Peyer's patch (tissue), 4 donors: Measurements from ENCODE around the gene TCEANC. TPM values are rescaled to one million over a fixed set of nuclear protein-coding genes. Genes with fewer than 3 reads are reported as not detected.

Experiments used
- DNase-seq, 3 donors: peaks; one replicate each; pipeline ENCODE4 v3.0.0-alpha.2; 2017 to 2019
- H3K27ac ChIP-seq, 4 donors: fragments of 200-600 bp; sonication (generic); one replicate each; pipeline ENCODE4 v1.5.1; 2016 to 2019
- H3K27me3 ChIP-seq, 2 donors: fragments of 200-600 bp; sonication (generic); one replicate each; pipeline ENCODE4 v1.5.1; 2019
- H3K36me3 ChIP-seq, 3 donors: fragments of 200-600 bp; sonication (generic); one replicate each; pipeline ENCODE4 v1.5.1; 2016 to 2019
- H3K4me1 ChIP-seq, 4 donors: fragments of 200-600 bp; sonication (generic); one replicate each; pipeline ENCODE4 v1.5.1; 2016 to 2019
- H3K4me3 ChIP-seq, 4 donors: fragments of 200-600 bp; sonication (generic); 1 replicate in 3 of 4; 2 replicates in 1 of 4; pipeline ENCODE4 v1.5.1; 2016 to 2019; ENCODE audit warnings: mild to moderate bottlenecking in 1 of 4
- H3K9me3 ChIP-seq, 4 donors: fragments of 200-600 bp; sonication (generic); one replicate each; pipeline ENCODE4 v1.5.1; 2016 to 2019; ENCODE audit warnings: mild to moderate bottlenecking in 1 of 4
- POLR2A ChIP-seq, 2 donors: fragments of 450-650 bp; IDR thresholded peaks; one replicate each; pipeline ENCODE4 v1.5.1; 2017; ENCODE audit warnings: antibody characterized with exemption in 2 of 2, mild to moderate bottlenecking in 2 of 2, moderate library complexity in 2 of 2
- total RNA-seq, 4 donors: library from RNA; depleted of rRNA; stranded (reverse); fragments of >200 nt; gene quantifications; one replicate each; pipeline ENCODE4 v1.1.0, GENCODE V29; 2016
- TF ChIP-seq, protein P1 (sequence below), 6 experiments: fragments of 450-650 bp in 4 of 6; fragments of 200-600 bp in 2 of 6; sonication (generic) in 1 of 6; IDR thresholded peaks; one replicate each; pipeline ENCODE4 v1.5.1; 2017 to 2019; ENCODE audit warnings: antibody characterized with exemption in 6 of 6, mild to moderate bottlenecking in 3 of 6, moderate library complexity in 1 of 6

TCEANC gene
- total RNA-seq, 4 donors from 2014 or later: 2.8 to 9.1 (median 5.8) TPM

GRCh38 chrX:13698432-13698831, 45.5 kb downstream of the TCEANC start:
- H3K27ac ChIP-seq: peak overlapping the region in 2 of 4 donors; percentile 17 to 39
- no peaks in the 10 kb centered on the region for H3K27me3 ChIP-seq
- no peak for DNase-seq
- H3K9me3 ChIP-seq: no peaks in the 10 kb centered on the region
- no peak for TF ChIP-seq POLR2A (IDR thresholded peaks at IDR 0.05)
- TF ChIP-seq, protein P1, sequence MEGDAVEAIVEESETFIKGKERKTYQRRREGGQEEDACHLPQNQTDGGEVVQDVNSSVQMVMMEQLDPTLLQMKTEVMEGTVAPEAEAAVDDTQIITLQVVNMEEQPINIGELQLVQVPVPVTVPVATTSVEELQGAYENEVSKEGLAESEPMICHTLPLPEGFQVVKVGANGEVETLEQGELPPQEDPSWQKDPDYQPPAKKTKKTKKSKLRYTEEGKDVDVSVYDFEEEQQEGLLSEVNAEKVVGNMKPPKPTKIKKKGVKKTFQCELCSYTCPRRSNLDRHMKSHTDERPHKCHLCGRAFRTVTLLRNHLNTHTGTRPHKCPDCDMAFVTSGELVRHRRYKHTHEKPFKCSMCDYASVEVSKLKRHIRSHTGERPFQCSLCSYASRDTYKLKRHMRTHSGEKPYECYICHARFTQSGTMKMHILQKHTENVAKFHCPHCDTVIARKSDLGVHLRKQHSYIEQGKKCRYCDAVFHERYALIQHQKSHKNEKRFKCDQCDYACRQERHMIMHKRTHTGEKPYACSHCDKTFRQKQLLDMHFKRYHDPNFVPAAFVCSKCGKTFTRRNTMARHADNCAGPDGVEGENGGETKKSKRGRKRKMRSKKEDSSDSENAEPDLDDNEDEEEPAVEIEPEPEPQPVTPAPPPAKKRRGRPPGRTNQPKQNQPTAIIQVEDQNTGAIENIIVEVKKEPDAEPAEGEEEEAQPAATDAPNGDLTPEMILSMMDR (IDR thresholded peaks at IDR 0.05): no peak
- H3K4me1 ChIP-seq: peaks cover 0 to 29% (median 5%) of the 10 kb centered on the region in 4 donors
- H3K36me3 ChIP-seq: no peaks in the 10 kb centered on the region
- H3K4me3 ChIP-seq: no peak overlapping the region

DNA sequence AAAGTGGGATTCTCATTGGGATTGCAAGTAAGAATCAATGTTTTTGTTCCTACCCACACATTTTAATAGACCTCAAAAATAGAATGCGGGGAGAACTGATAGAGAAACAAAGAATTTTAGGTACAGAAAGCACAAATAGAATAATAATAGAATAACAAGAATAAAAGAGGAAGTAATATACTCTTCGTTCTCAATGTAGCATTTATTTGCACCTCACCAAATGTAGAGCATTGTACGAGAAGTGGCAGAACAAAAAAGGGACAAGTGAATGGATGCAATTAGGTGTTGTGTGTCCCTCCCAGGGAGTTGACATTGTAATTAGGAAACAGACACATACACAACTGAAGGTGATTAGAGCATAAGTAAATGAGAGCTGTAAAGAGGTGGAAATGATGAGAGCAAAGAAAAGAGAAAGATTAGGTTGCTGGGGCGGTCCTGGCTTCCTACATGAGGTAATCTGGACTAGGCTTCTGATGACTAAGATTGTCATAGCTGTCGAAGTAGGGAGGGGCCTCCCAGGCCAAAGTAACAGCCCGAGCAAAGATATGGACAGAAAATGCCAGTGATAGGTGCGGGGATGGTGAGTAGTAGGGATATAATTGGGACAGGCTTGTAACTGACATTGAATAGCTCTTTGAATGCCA, 46.4 kb downstream of the TCEANC start:
- peak in 2 of 3 donors; percentile 46 to 72 for DNase-seq
- Histone ChIP-seq H3K9me3 (no peaks in the 10 kb centered on the region), H3K4me3 (no peak overlapping the region), H3K27me3 (no peaks in the 10 kb centered on the region), H3K4me1 (peaks cover 0 to 27% (median 1%) of the 10 kb centered on the region in 4 donors), H3K27ac (peak overlapping the region in 3 of 4 donors; percentile 17 to 39 (median 25)), H3K36me3 (no peaks in the 10 kb centered on the region)
- TF ChIP-seq, protein P1 (IDR thresholded peaks at IDR 0.05): no peak
- TF ChIP-seq POLR2A (IDR thresholded peaks at IDR 0.05): no peak

- no peak overlapping the region for H3K4me3 ChIP-seq
- no peaks in the 10 kb centered on the region for H3K27me3 ChIP-seq
- H3K4me1 ChIP-seq: peaks cover 0 to 16% (median 0%) of the 10 kb centered on the region in 4 donors
- no peaks in the 10 kb centered on the region for H3K9me3 ChIP-seq
- no peak for DNase-seq
- no peaks in the 10 kb centered on the region for H3K36me3 ChIP-seq
- TF ChIP-seq, protein P1 (IDR thresholded peaks at IDR 0.05): no peak
- H3K27ac ChIP-seq: no peak overlapping the region
These were observed 47.4 kb downstream of the TCEANC start for GRCh38 chrX:13700380-13700779.

GRCh38 chrX:13702111-13702789, 49.3 kb downstream of the TCEANC start:
- Histone ChIP-seq H3K27me3 (no peaks in the 10 kb centered on the region), H3K9me3 (no peaks in the 10 kb centered on the region), H3K4me3 (no peak overlapping the region), H3K36me3 (no peaks in the 10 kb centered on the region), H3K27ac (no peak overlapping the region), H3K4me1 (peaks cover 0 to 15% (median 0%) of the 10 kb centered on the region in 4 donors)
- DNase-seq: no peak
- TF ChIP-seq, protein P1 (IDR thresholded peaks at IDR 0.05): no peak
- no peak for TF ChIP-seq POLR2A (IDR thresholded peaks at IDR 0.05)

GRCh38 chrX:13703135-13703534, 50.2 kb downstream of the TCEANC start:
- no peak for DNase-seq
- Histone ChIP-seq H3K27me3 (no peaks in the 10 kb centered on the region), H3K4me3 (no peak overlapping the region), H3K27ac (no peak overlapping the region), H3K9me3 (no peaks in the 10 kb centered on the region), H3K36me3 (no peaks in the 10 kb centered on the region), H3K4me1 (peaks cover 0 to 15% (median 0%) of the 10 kb centered on the region in 4 donors)
- TF ChIP-seq, protein P1 (IDR thresholded peaks at IDR 0.05): no peak
- no peak for TF ChIP-seq POLR2A (IDR thresholded peaks at IDR 0.05)
